Sigmoid colon (tissue), 7 donors: Measurements from ENCODE around the gene ZSCAN22. TPM values are rescaled to one million over a fixed set of nuclear protein-coding genes. Genes with fewer than 3 reads are reported as not detected.
A peak's percentile ranks its signal among the peaks of the same experiment; 100 is the strongest.

ENCODE experiments used
- DNase-seq: peaks from one replicate; pipeline ENCODE4 v3.0.0-alpha.2; 2019
- H3K27ac ChIP-seq, 4 donors: fragments of 200-600 bp; sonication (generic); one replicate each; pipeline ENCODE4 v1.5.1; 2016 to 2019; ENCODE audit warnings: mild to moderate bottlenecking in 1 of 4
- H3K27me3 ChIP-seq, 3 donors: fragments of 200-600 bp; sonication (generic); one replicate each; pipeline ENCODE4 v1.5.1; 2019; ENCODE audit warnings: mild to moderate bottlenecking in 1 of 3
- H3K36me3 ChIP-seq, 4 donors: fragments of 200-600 bp; sonication (generic); one replicate each; pipeline ENCODE4 v1.5.1; 2016 to 2019
- H3K4me1 ChIP-seq, 4 donors: fragments of 200-600 bp; sonication (generic); one replicate each; pipeline ENCODE4 v1.5.1; 2017 to 2019
- H3K4me3 ChIP-seq, 4 donors: fragments of 200-600 bp; sonication (generic); one replicate each; pipeline ENCODE4 v1.5.1; 2017 to 2019; ENCODE audit warnings: mild to moderate bottlenecking in 2 of 4, moderate library complexity in 1 of 4
- H3K9me3 ChIP-seq, 4 donors: fragments of 200-600 bp in 3 of 4; sonication (generic) in 3 of 4; one replicate each; pipeline versions ENCODE4 v1.5.1 to v1.6.1; 2013 to 2019
- CTCF ChIP-seq, 4 experiments: fragments of 450-650 bp in 3 of 4; fragments of 200-600 bp in 1 of 4; IDR thresholded peaks; one replicate each; pipeline ENCODE4 v1.5.1; 2016 to 2019; ENCODE audit warnings: antibody characterized with exemption in 4 of 4, mild to moderate bottlenecking in 3 of 4, moderate library complexity in 2 of 4
- EP300 ChIP-seq, 4 donors: sonication (generic); formaldehyde crosslinking; IDR thresholded peaks; one replicate each; pipeline ENCODE4 v1.6.1; 2017; ENCODE audit warnings: antibody characterized with exemption in 4 of 4
- POLR2A ChIP-seq, 2 donors: fragments of 450-650 bp; IDR thresholded peaks; one replicate each; pipeline ENCODE4 v1.6.1; 2016; ENCODE audit warnings: antibody characterized with exemption in 2 of 2, mild to moderate bottlenecking in 2 of 2, moderate library complexity in 2 of 2
- POLR2AphosphoS5 ChIP-seq, 4 donors: sonication (generic); formaldehyde crosslinking; IDR thresholded peaks; one replicate each; pipeline ENCODE4 v1.6.1; 2017; ENCODE audit warnings: antibody characterized with exemption in 4 of 4
- WGBS, 2 donors: extraction: QIAGEN DNeasy Blood & Tissue Kit; methylation state at CpG; one replicate each; pipeline ENCODE4 v1.1.7; 2013; 5-methylcytosine and 5-hydroxymethylcytosine counted together
- intact Hi-C: fragments of 100-400 bp; cut with DNase I; formaldehyde crosslinking; loops from one replicate; pipeline ENCODE4 v1.15.1; 2023
- polyA plus RNA-seq, 3 donors: library from polyadenylated mRNA; stranded (reverse); fragments of 200-250 nt; gene quantifications; one replicate each; pipeline ENCODE4 v1.2.3, GENCODE V29; 2013
- total RNA-seq, 4 donors: library from RNA; depleted of rRNA; stranded (reverse); fragments of >200 nt; gene quantifications; one replicate each; pipeline ENCODE4 v1.1.0, GENCODE V29; 2016
- donor health status: healthy with polysubstance abuse.
- donor health status: Bipolar disorder and iron deficiency.
- donor health status: healthy.

The ZSCAN22 gene
- total and polyA plus RNA-seq, 7 donors, result 0.60 to 3.6 (median 1.4) TPM

GRCh38 chr19:58279042-58279924, 47.5 kb upstream of the ZSCAN22 start:
- Histone ChIP-seq H3K4me3 (peak overlapping the region; percentile 76 to 89 (median 86)), H3K27ac (peak overlapping the region; percentile 88 to 94 (median 90)), H3K27me3 (no peaks in the 10 kb centered on the region), H3K9me3 (peaks cover 0 to 12% (median 9%) of the 10 kb centered on the region in 4 donors), H3K36me3 (peaks cover 0 to 17% (median 9%) of the 10 kb centered on the region in 4 donors), H3K4me1 (peaks cover 0 to 23% (median 19%) of the 10 kb centered on the region in 4 donors)
- DNase-seq, result peak; percentile 84
- TF ChIP-seq POLR2AphosphoS5 (IDR thresholded peaks at IDR 0.05) (no peak), CTCF (IDR thresholded peaks at IDR 0.05) (no peak), EP300 (IDR thresholded peaks at IDR 0.05) (no peak), POLR2A (IDR thresholded peaks at IDR 0.05) (no peak)
- intact Hi-C loops, result loop anchor here (2.0 to 5.0 kb wide), 3 partner anchors 26 to 97 kb away; partner anchors contain the start of genes ERVK3-1, ZNF274 and ZSCAN22
- WGBS, 2 donors, result 6 to 10% methylated on average over 60 of the region's 60 CpGs

GRCh38 chr19:58279925-58280316, 46.9 kb upstream of the ZSCAN22 start:
- 81 to 91% methylated on average over 4 of the region's 4 CpGs for WGBS, 2 donors
- Histone ChIP-seq H3K27ac (peak overlapping the region in 3 of 4 donors; percentile 88 to 94 (median 91)), H3K27me3 (no peaks in the 10 kb centered on the region), H3K4me3 (peak overlapping the region in 3 of 4 donors; percentile 76 to 89 (median 87)), H3K36me3 (peaks cover 0 to 16% (median 6%) of the 10 kb centered on the region in 4 donors), H3K4me1 (peaks cover 0 to 23% (median 19%) of the 10 kb centered on the region in 4 donors), H3K9me3 (peaks cover 0 to 6% (median 4%) of the 10 kb centered on the region in 4 donors)
- TF ChIP-seq CTCF (IDR thresholded peaks at IDR 0.05), result no peak
- no peak for TF ChIP-seq POLR2AphosphoS5 (IDR thresholded peaks at IDR 0.05)
- DNase-seq, result no peak
- intact Hi-C loops, result loop anchor here (2.0 to 5.0 kb wide), 3 partner anchors 25 to 98 kb away; partner anchors contain the start of genes ERVK3-1, ZNF274 and ZSCAN22

- H3K27me3 ChIP-seq, result no peaks in the 10 kb centered on the region
- no peak for DNase-seq
- H3K9me3 ChIP-seq, result no peaks in the 10 kb centered on the region
- peaks cover 20 to 45% (median 32%) of the 10 kb centered on the region in 4 donors for H3K36me3 ChIP-seq
- intact Hi-C loops, result no loop called here
- H3K4me3 ChIP-seq, result no peak overlapping the region
- peaks cover 0 to 14% (median 13%) of the 10 kb centered on the region in 4 donors for H3K4me1 ChIP-seq
- no peak overlapping the region for H3K27ac ChIP-seq
- WGBS, 2 donors, result 94 to 95% methylated on average over 7 of the region's 7 CpGs
- no peak for TF ChIP-seq POLR2A (IDR thresholded peaks at IDR 0.05)
- TF ChIP-seq POLR2AphosphoS5 (IDR thresholded peaks at IDR 0.05), result no peak
- no peak for TF ChIP-seq CTCF (IDR thresholded peaks at IDR 0.05)
- no peak for TF ChIP-seq EP300 (IDR thresholded peaks at IDR 0.05)
Measured at GRCh38 chr19:58284199-58284598, 42.6 kb upstream of the ZSCAN22 start.

- Histone ChIP-seq H3K27ac (no peak overlapping the region), H3K4me1 (no peaks in the 10 kb centered on the region), H3K4me3 (no peak overlapping the region), H3K9me3 (peaks cover 0 to 22% (median 11%) of the 10 kb centered on the region in 4 donors), H3K36me3 (peaks cover 46 to 92% (median 72%) of the 10 kb centered on the region in 4 donors), H3K27me3 (no peaks in the 10 kb centered on the region)
- TF ChIP-seq CTCF (IDR thresholded peaks at IDR 0.05) (no peak), EP300 (IDR thresholded peaks at IDR 0.05) (no peak), POLR2A (IDR thresholded peaks at IDR 0.05) (no peak), POLR2AphosphoS5 (IDR thresholded peaks at IDR 0.05) (no peak)
- intact Hi-C loops, result no loop called here
- 95 to 98% methylated on average over 7 of the region's 7 CpGs for WGBS, 2 donors
- DNase-seq, result no peak
Measured at GRCh38 chr19:58291943-58292342, 34.9 kb upstream of the ZSCAN22 start.
